GM13976 (cell line): ENCODE results near the gene MYO1A.
"Not testable (repeated sequence)": the region's sequence is repeated elsewhere in the genome, so short reads cannot be mapped to it uniquely, and the experiment has no call there.

Source experiments
- DNase-seq: peaks from one replicate; pipeline ENCODE4 v3.0.0; 2012; ENCODE audit warnings: low spot score
- in situ Hi-C: fragments of 300-500 bp; cut with MboI; formaldehyde crosslinking; loops from one replicate; pipeline ENCODE4 v1.12.0; 2022; ENCODE audit warnings: low sequenced_read_pairs, mixed read lengths, inconsistent platforms; ENCODE audit not compliant: unreplicated experiment
- TF ChIP-seq, protein P1 (sequence below): IDR thresholded peaks from 2 replicates; pipeline ENCODE4 v1.5.1; 2012; ENCODE audit warnings: borderline replicate concordance, mild to moderate bottlenecking; ENCODE audit not compliant: insufficient read depth; ENCODE audit errors: extremely low read depth, missing control alignments, control extremely low read depth

MYO1A gene

DNA sequence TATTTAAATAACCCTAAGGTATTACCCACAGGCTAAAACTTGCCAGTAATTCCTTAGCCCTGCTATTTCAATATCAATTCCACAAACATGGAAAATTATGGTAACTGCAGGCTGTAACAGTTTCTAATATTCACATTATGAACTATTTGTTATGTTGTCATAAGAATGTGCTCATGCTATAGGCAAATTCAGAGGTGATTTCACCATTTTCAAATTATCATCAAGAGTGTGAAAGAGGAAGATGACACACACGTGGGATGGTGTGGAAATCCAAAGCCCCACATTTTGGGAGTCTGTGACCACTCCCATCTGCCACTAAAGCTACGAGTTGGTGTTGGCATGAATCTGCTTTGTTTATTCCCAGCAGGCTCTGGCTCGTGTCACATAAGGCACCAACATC lies 5.9 kb upstream of the MYO1A start:
- TF ChIP-seq, protein P1, sequence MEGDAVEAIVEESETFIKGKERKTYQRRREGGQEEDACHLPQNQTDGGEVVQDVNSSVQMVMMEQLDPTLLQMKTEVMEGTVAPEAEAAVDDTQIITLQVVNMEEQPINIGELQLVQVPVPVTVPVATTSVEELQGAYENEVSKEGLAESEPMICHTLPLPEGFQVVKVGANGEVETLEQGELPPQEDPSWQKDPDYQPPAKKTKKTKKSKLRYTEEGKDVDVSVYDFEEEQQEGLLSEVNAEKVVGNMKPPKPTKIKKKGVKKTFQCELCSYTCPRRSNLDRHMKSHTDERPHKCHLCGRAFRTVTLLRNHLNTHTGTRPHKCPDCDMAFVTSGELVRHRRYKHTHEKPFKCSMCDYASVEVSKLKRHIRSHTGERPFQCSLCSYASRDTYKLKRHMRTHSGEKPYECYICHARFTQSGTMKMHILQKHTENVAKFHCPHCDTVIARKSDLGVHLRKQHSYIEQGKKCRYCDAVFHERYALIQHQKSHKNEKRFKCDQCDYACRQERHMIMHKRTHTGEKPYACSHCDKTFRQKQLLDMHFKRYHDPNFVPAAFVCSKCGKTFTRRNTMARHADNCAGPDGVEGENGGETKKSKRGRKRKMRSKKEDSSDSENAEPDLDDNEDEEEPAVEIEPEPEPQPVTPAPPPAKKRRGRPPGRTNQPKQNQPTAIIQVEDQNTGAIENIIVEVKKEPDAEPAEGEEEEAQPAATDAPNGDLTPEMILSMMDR, result no peak
- in situ Hi-C loops, result no loop called here
- no peak for DNase-seq

DNA sequence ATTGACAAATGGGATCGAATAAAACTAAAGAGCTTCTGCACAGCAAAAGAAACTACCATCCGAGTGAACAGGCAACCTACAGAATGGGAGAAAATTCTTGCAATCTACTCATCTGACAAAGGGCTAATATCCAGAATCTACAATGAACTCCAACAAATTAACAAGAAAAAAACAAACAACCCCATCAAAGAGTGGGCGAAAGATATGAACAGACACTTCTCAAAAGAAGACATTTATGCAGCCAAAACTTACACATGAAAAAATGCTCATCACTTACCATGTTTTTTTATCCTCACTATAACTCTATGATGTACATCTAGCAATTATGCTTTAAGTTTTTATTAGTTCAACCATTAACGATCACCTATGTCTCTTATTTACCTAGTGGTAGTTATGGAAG lies 4.0 kb upstream of the MYO1A start:
- DNase-seq, in situ Hi-C loops: not testable (repeated sequence)

DNA sequence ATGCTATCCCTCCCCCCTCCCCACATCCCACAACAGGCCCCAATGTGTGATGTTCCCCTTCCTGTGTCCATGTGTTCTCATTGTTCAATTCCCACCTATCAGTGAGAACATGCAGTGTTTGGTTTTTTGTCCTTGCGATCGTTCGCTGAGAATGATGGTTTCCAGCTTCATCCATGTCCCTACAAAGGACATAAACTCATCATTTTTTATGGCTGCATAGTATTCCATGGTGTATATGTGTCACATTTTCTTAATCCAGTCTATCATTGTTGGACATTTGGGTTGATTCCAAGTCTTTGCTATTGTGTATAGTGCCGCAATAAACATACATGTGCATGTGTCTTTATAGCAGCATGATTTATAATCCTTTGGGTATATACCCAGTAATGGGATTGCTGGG lies 3.2 kb upstream of the MYO1A start:
- DNase-seq, in situ Hi-C loops: not testable (repeated sequence)

DNA sequence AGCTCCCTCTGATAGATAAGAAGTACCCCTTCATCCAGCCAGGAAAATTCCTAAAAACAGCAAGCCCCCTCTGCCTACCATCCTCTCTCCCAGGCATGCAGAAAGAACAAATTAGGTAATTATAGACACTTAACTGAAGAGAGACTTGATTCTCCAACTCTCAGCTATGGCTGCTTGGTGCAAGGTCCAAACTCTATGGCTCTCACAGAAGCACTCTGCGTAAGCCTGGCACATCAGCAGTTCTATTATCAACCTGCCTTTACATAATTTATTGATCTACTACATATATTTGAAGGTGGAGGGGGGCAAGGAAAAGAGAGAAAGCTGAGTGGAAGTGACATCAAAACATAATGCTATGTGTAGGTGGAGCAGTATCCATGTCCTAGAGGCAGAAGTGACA lies 1.1 kb upstream of the MYO1A start:
- in situ Hi-C loops, result no loop called here
- no peak for DNase-seq
- TF ChIP-seq, protein P1, result no peak

DNA sequence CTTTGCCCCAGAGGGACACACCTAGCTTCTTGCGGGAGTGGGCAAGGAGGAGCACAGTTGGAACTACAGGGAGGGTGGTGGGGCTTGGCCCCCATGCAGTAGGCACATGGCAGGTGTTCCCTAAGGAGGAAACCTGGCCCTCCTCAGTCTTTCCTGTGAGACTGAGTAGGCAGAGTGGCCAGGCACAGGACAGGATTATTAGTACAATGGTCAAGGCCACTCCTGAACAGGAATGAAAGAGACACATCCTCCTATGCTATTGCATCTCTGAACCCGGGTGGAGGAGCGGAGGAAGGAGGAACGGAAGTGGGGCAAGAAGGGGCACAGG lies 846 bp downstream of the MYO1A start:
- in situ Hi-C loops, result no loop called here
- TF ChIP-seq, protein P1, result no peak
- DNase-seq, result no peak

DNA sequence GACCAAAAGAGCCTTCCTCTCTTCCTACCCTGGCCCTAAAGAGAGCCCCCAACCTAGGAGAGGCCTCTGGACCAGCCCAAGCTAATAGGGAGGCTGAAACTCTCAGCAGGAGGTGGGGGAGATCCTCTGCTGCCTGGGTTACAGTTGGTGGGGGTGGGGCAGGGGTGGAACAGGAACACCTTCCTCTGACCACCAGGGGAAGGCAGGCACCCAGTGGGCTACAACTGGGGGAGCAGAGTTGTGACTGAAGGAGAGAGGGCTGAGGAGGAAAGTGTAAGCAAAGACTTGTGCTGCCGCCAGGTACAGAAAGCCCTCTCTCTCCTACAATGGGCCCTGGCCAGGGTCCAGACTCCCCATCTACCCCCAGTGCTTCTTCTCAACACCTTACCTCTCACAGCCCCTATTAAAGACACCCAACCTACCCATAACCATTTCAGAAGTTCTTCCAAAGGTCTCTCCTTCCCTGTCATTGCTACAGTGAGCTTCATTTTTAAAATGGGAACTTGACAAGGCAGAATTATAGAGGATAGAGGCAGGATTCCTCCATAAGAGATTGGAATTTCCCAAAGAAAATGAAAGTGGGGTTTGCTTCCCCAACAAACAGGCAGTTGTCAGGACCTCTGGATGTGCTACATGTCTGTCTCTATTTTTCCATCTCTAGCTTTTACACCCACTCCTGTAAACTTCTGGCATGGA lies 1.4 kb downstream of the MYO1A start:
- TF ChIP-seq, protein P1, result no peak

DNA sequence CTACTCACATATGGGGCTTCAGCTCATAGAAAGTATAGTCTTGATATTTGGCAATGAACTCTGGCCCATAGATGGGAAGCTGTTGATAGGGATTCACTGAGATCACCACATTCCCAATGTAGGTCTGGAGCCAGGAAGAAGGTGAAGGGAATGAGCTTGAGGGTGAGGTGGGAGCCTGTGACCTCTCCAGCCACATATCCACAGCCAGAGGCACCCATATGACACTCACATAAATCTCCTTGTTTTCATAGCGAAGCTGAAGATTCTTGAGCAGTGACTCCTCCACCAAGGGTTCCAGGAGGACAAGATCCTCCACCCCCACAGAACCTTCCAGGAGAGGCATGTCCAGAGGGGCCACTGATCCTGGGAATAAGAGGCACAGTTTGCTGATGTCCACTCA lies 1.9 kb downstream of the MYO1A start:
- in situ Hi-C loops, result no loop called here
- no peak for DNase-seq
- TF ChIP-seq, protein P1, result no peak

More for the DNA sequence above, 1.4 kb downstream of the MYO1A start:
- DNase-seq, result no peak
- in situ Hi-C loops, result no loop called here

DNA sequence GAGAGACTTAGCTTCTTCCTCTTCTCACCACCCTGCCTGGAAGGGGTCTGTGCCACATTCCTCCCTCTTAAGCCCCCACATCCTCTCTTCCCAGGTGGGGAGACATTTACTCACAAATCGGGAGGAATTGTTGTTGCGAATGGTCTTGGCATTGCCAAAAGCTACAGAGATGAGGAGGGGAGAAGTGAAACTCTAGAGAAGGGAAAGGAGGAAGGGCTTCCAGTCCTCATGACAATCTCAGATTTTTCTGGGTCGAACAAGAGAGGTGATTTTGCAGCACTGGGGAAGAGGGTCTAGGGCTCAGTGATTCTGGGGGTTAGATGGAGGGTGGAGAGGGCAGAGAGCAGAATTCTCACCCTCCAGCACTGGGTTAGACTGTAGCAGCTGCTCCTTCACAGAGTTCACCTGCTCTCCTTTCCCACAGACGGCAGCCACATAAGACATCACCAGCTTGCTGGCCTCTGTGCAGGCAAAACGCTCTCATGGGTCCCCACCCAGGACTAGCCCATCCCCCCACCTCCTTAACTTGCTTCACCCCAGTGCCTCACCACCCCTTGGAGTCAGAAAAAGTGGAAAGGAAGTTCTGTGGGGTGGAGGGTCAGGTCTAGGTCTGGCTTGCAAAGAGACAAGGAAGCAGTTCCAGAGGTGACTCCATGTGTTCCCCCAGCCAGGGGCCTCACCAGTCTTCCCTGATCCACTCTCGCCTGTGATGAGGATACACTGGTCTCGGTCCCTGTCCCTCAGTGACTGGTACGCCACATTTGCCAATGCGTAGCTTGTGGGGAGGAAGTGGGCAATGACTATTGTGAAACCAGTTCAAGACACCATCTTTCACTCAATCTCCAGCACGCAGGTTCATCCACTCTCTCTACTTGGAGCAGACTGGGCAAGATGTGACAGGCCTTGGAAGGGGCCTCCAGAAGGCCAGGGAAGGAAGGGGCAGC lies 2.7 kb downstream of the MYO1A start:
- no peak for DNase-seq
- in situ Hi-C loops, result no loop called here
- TF ChIP-seq, protein P1, result no peak
